ENCODE measurements around the gene POGZ.
A peak's percentile ranks its signal among the peaks of the same experiment; 100 is the strongest.
"Not testable (repeated sequence)": the region's sequence is repeated elsewhere in the genome, so short reads cannot be mapped to it uniquely, and the experiment has no call there.

The POGZ gene

DNA sequence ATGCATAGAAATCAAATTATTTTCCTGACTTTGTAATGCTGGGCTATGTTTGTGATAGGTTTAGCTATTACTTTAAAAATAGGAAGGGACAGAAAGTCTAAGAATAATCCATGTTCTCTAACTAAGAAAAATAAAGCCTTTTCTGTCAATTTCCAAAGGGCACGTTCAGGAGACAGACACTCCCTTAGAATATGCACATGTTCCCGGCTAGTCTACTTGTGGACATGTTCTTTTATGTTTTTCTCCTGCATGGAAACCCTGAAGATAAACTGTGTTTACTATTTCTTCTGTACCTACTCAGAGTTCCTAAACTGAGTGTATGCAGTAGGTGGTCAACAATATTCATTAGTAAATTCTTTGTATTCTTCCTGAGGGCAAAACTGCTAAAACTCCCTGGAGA is 47.4 kb downstream of the POGZ start:
- DNase-seq = no peak

DNA sequence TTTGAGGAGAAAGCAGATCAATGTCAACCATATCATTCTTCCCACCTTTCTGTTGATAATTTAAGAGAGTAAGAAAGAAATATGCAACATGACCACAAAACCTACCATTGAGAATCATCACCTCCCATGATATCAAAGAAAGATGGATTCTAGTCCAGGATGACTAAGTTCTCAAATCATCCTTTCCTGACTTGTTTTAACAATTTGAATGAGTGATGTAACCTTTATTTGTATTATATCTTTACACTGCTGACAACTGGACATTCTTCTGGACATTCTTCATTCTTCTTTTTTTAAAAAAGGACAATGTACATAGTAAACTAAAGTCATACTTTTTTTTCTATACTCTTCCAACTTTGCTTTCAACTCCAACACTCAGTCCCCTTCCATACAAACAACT is 50.4 kb downstream of the POGZ start:
- no peak for DNase-seq

DNA sequence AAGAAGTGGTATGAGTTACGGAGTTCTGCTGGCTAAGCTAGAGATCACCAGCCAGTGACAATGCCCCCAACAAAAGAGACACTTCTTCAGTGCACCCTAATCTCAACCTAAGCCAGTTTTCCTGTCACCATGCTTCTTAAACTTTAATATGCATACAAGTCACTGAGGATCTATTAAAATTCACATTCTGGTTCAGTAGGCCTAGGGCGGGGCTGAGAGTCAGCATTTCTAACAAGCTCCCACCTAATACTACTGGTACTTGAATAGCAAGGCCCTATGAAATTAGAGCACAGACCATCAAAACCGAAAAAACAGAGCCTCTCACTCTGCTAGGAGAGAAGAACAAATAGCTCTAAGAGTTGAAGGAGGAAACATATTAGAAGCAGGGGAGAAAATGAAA is 52.0 kb downstream of the POGZ start:
- DNase-seq = no peak

DNA sequence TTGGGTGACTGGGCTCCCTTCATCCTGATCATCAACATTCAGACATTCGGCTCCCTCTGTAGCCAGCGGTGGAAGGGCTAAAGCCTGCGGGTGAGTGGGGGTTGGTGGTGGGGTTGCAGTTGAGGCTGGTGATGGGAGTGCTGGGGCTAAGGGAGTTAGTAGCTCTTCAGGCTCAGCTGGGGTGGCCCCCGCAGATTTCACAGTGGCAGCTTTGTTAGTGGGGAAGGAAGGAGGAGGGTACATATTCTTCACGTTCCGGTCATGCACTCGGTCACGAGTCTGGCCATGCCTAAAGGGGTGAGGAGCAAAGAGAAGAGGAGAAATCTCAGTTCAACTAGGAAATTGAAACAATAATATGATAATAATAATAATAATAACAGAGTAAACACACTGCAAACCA is 53.1 kb downstream of the POGZ start:
- DNase-seq = no peak

DNA sequence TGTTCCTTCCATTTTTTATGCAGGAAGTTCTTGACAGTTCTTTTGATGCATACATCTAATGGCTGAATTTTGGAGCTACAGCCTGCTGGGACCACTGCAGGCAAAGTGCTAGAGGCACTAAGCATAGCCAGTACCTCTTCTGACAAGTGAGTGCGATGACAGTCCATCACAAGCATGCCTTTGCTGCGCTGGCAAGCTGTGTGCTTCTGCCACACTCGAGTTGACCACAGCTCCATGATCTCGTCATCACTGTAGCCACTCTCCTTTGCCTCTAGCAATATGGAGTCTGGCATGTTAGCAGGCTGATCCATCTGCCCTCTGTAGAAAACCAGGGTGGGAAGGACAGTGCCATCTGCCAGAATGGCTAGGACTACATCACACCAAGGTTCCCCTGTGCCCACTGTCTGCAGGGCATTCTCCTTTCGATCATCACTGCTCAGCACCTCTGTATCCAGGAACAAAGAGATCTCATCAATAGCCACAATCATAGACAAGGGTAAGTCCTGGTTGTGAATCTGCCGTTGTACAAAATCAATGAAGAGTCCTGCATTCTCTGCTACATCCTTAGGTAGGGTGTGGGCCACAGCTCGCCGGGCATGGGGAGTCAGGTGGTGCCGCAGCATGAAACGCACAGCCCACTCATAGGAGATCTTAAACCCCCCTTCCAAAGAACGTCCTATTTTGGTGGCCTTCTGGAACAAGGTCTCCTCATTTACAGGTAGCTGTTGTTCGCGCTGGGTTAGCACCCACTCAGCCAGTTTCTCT is 53.9 kb downstream of the POGZ start:
- DNase-seq = no peak

DNA sequence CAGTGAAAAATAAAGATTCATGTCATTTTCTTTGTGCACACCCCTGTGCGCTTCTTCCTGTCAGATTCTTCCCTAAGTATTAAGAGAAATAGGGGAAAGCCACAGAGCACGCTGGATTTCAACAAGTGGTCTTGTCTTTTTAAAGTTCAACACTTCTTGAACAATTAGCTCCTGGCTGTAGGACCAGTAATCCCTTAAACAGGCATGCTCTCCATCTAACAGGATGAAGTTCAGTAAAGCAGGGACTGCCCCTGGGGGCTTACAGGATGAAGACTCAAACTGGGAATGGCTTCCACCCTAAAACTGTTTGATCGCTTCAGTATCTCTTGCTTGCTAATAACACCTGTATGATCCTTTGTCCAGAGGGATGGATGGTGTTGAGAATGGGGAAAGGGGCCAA is 55.7 kb downstream of the POGZ start:
- no peak for DNase-seq

DNA sequence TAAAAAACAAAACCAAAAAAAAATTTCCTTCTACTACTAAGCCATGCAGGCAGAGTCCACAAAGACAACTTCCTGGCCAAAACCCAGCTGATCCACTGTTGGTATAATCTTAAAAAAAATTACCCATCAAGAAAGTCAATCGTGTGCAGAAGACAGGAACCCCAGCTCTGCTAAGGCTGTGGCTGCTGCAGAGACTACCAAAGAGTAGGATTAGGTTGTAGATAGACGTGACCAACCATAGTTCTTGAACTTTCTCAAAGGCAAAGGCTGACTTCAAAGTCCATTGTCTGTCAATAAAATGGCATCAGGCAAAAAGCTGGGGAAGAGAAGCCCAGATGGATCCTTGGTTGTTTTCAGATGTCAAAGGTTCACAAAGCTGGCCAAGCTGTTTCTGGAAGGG is 56.5 kb downstream of the POGZ start:
- DNase-seq = no peak

DNA sequence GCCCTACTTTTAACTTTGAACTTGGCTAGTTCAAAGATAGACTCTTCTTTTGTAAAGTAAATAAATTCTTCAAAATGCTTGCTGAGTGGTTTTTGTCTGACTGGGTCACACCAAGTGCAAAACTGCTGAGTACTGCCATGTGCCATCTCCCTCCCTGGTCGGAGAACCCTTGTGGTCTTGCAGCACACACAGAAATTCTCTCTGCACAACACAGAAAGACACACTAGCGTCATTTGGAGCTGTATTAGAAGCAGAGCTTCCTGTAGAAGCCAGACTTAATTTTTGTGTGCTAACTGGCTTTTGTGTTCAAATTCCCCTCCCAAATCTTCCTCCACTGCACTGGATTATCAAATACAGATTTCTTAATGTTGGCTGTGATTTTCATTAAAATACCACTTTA is 57.4 kb downstream of the POGZ start:
- DNase-seq = no peak

DNA sequence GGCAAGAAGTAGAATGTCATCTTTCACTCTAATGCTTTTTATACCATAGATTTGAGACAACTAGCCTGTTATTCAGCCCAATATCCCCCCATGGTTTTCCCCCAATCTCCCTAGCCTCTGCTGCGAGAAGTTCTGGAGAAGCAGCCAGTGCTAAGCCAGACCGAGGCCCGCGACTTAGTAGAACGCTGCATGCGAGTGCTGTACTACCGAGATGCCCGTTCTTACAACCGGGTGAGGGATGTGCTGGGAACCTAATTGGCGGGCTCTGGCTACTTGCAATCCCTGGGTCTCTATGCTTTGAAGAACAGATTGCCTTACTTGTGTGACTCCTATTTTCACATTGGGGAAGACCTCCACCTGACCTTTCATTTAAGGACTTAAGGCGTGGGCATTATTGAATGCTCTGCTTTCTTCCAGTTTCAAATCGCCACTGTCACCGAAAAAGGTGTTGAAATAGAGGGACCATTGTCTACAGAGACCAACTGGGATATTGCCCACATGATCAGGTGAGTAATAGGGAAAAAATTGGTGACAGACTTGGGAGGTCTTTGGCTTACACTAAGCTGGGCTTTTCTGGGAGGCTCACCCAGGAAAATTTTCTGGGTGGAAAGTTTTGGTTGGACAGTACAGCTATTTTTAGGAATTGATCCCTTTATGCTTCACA is 58.0 kb downstream of the POGZ start:
- DNase-seq = no peak

DNA sequence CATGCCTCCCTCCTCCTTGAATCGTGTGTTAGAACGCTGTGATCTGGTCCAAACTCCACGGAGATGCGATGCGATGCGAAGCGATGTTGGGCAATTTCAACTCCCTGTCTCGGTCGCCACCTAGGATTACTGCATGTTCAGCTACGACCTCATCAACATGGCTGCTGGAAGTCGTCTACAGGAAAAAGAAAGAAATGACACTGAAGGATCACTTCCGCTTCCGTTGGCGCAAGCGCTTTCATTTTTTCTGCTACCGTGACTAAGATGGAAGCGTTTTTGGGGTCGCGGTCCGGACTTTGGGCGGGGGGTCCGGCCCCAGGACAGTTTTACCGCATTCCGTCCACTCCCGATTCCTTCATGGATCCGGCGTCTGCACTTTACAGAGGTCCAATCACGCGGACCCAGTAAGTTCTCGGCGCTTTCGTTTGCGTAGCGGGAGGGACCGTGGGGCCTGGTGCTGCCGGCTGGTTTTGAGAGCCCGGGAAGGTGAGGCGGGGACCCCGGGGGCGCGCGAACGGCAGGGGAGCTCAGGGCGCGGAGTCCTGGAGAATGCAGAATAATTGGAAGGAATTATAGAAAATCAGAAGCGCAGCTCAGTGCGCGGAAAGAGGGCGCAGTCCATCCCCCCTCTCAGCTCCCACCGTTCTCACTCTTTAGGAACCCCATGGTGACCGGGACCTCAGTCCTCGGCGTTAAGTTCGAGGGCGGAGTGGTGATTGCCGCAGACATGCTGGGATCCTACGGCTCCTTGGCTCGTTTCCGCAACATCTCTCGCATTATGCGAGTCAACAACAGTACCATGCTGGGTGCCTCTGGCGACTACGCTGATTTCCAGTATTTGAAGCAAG is 59.7 kb downstream of the POGZ start, which contains the start of gene PSMB4:
TSS of gene PSMB4 (plus strand) at position 250 of the 848 bp plus-strand sequence. CDS start at position 265, 15 bp downstream.
- DNase-seq = peak; percentile 92

DNA sequence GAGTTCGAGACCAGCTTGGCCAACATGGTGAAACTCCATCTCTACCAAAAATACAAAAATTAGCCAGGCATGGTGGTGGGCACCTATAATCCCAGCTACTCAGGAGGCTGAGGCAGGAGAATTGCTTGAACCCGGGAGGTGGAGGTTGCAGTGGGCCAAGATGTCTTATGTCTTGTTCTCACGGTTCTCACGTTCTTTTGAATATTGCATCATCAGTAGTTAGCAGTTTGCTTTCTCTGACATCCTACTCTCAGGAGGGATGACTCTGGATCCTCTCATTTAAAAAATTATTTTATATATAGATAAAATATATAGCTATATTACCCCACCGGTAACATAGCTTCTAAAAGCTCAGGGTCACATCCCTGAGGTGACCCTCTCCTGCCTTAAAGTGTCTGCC is 63.0 kb downstream of the POGZ start:
- not testable (repeated sequence) for DNase-seq

DNA sequence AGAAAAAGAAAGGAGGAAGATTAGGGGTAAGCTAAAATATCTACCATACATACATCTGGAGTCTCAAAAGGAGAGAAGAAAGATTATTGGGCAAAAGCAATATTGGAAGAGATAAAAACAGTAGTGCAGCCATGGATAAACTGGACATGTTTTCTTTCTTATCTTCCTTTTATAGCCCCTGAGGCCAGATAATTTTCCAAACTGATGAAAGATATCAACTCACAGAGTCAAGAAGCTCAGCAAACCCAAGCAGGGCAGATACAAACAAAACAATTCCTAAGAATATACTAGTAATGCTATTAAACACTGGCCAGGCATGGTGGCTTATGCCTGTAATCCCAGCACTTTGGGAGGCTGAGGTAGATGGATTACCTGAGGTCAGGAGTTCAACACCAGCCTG is 65.7 kb downstream of the POGZ start:
- DNase-seq = no peak

DNA sequence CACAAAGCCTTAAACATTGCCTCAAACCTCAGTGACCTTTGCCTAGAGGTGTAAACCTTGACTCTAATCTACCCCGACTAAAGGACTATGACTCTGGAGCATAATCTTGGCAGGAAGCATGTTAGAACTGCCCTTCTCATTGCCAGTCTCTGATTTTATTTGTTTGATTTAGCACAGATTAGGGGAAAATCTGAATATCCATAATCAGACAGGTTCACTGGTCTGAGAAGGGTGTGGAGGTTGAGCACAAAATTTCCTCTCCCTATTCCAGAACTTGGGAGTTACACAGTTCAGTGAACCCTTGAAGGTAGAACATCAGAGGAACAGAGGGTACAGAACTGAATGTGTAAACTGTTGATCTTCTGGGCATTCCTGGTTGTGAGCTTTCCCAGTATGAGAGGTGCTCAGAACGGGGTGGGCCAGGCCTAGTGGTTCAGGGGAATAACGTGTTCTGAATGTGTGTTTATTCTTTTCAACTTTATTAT is 68.2 kb downstream of the POGZ start:
- no peak for DNase-seq

DNA sequence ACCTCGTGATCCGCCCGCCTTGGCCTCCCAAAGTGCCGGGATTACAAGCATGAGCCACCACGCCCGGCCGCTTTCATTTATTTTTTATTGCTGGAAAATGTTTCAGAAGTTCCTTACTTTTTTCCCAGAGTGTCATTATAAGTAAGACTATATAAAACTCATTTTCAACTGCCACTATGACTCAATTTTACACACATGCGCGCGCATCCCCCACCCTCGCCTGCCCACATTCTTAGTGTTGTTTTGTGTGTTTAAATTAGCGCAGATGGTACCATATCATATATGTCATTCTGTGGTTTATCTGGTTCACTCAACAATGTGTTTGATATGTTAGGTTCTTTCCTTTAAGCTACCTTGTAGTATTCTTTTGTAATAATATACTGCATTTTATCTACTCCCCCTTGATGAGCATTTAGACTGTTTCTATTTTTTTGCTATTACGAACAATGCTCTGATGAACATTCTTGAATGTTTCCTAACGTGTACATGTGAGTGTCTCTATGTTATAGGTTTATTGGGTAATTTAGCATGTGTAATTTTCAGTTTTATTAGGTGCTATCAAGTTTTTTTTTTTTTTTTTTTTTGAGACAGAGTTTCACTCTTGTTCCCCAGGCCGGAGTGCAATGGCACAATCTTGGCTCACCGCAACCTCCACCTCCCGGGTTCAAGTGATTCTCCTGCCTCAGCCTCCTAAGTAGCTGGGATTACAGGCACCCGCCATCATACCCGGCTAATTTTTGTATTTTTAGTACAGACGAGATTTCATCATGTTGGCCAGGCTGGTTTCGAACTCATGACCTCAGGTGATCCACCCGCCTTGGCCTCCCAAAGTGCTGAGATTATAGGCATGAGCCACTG is 68.8 kb downstream of the POGZ start:
- DNase-seq = not testable (repeated sequence)

DNA sequence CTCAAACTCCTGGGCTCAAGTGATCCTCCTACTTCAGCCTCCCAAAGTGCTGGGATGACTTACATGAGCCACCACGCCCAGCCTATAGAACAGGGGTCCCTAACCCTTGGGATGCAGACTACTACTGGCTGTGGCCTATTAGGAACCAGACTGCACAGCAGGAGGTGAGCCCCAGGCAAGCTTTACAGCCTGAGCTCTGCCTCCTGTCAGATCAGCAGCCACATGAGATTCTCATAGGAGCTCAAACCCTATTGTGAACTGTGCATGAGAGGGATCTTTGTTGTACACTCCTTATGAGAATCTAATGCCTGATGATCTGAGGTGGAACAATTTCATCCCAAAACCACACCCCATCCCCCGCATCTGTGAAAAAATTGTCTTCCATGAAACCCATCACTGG is 73.3 kb downstream of the POGZ start:
- no peak for DNase-seq

DNA sequence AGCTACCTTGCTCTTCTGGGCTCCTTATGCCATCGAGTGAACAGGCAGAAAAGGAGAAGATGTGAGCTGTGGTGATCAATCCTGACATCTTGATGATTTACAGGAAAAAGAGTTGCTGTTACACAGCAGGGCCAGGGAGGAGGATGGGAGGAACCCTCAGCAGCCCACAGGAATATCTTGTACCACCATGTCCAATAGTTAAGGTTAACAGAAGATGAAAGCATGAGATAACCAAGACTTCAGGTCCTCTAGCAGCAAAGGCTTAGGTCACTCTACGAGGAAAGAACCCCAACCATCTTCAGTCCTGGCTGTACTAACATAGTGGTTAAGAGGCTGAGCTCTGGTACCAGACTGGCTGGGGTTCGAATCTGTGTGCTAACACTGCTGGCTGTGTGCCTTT is 74.7 kb downstream of the POGZ start:
- no peak for DNase-seq

DNA sequence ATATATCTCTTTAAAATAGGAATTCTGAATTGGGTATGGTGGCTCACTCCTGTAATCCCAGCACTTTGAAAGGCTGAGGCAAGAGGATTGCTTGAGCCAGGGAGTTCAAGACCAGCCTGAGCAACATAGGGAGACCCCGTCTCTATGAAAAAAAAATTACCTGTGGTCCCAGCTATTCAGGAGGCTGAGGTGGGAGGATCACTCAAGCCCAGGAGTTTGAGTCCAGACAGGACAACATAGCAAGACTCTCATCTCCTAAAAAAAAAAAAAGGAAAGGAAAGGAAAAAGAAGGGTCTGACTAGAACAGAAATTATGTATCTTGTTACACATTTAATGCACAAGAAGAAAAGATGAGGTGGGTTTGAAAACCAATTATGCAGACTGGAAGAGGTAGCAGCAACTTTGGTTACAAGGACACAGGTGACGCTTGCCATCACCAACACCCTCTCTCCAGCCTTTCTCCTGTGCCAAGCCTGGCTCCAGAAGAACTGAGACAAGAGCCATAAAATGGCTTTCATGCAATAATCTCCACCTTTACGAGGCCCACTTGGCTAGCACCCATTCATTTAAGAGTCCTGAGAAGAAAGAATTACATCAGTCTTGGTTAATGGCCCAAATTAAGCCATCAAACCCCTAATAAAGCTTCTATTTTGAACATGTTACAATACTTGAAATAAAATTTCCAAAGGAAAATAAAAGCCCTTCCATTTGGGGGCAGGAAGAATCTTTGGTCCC is 82.0 kb downstream of the POGZ start:
- DNase-seq = no peak

DNA sequence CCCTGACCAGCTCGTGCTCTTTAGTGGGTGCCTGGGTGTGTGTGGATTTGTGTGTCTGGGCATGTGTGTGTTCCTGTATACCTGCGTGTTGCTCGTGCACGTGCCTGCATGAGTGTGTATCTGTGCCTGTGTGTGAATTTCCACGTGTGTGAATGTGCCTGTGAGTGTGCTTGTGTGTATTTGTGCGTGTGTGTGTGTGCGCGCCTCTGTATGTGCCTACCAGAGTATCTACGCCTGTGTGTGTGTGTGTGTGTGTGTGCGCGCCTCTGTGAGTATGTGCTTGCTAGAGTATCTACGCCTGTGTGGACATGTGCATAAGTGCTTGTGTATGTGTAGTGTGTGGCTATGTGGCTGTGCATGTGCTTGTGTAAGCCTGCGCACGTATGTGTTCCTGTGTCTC is 86.1 kb downstream of the POGZ start:
- no peak for DNase-seq

DNA sequence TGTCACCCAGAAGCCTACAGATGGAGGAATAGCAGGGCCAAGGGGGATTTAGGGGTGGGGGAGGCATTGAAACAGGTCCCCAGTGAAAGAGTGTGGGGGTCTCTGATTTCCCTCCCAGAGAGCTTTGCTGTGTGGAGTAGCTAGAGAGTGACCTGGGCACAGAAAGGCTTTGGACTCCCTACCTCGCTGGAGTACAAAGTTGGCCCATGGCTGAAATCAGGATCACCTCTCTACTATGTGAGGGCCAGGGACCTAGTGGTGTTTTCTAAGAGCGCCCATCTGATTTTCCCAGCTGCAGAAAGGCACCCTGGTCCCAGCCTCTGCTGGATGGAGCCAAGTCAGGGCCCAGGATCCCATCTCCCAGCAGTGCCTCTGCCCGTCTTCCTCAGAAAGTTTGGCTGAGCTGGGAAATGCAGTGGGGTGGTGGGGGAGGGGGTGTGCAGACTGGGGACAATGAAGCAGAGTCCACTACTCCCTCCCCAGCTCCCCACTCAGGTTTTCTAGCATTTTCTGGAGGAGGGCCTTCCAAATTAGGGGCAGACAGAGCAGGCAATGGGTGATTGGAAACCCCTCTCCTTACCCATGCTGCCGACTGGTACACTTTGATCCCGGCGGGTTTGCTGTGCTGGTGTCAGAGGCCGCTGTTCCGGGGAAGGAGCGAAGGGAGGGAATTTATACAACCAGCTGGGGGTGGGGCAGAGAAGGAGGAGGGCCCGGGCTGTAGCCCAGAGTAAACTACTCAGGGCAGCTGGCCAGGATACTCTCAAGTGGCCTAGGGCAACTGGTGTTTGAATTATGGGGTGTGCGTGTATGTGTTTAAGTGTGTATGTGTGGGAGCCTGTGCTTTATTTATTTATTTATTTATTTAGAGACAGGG is 87.0 kb downstream of the POGZ start, which contains the start of gene SELENBP1:
TSS of gene SELENBP1 (minus strand) at position 648 of the 877 bp plus-strand sequence. CDS start at position 584, 64 bp downstream.
- peak; percentile 81 for DNase-seq

DNA sequence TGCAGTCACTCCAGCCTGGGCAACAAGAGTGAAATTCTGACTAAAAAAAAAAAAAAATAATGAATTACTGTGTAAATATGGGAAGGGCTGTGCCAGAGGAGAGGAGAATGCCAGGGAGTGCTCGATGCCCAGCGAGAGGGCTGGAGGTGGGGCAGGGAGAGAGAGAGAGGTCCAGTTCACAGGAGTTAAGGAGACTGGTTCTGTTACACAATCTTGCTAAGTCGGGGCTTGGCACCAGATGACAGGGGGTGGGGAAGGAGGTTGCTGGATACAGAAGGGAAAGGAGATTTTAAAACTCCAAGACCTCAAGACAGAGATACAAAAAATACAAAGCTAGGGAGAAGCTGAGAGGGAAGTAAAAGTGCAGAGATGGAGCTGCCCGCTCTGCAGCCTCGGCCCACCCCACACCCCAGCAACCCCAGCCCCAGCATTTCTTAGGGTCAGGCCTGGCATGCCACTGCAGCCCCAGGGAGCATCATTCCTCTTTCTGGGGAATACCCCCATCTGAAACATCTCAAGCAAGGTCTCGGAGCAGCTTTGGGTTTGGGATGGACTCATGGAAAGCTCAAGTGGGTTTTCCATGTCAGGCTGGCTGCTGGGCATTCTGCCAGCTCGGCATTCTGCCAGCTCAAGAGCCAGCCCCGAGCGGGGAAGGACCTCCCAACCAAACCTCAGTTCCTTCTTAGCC is 87.8 kb downstream of the POGZ start:
- DNase-seq = peak; percentile 80

All from right hindlimb (tissue), 1 donor.